Measurements from ENCODE around the gene ZNF526.

The ZNF526 gene

GRCh38 chr19:42270346-42271044 lies 50.4 kb downstream of the ZNF526 start:
- no peak for TF ChIP-seq TEAD4 (IDR thresholded peaks at IDR 0.05)
- no peak for TF ChIP-seq CREB1 (IDR thresholded peaks at IDR 0.05; ENCODE audit: low read depth)
- no peak for TF ChIP-seq TCF12 (IDR thresholded peaks at IDR 0.05; ENCODE audit: low read depth)
- no peak for TF ChIP-seq ZBTB7A (IDR thresholded peaks at IDR 0.05; ENCODE audit: low read depth)
- no peak for TF ChIP-seq TAF1 (IDR thresholded peaks at IDR 0.05; ENCODE audit: low read depth)
- no peak for TF ChIP-seq YY1 (IDR thresholded peaks at IDR 0.05; ENCODE audit: low read depth)
- no peak for TF ChIP-seq MAX (IDR thresholded peaks at IDR 0.05)
- no peak for TF ChIP-seq EGR1 (IDR thresholded peaks at IDR 0.05)
- TF ChIP-seq EP300 (IDR thresholded peaks at IDR 0.05; ENCODE audit: borderline replicate concordance): no peak
- no peak for TF ChIP-seq CEBPB (IDR thresholded peaks at IDR 0.05)
- TF ChIP-seq NFIC (IDR thresholded peaks at IDR 0.05): no peak
- TF ChIP-seq RAD21 (IDR thresholded peaks at IDR 0.05; ENCODE audit: low read depth): no peak
- no peak for TF ChIP-seq REST (IDR thresholded peaks at IDR 0.05; ENCODE audit: low read depth)
- no peak for TF ChIP-seq USF1 (IDR thresholded peaks at IDR 0.05)
- TF ChIP-seq FOXM1 (IDR thresholded peaks at IDR 0.05; ENCODE audit: borderline replicate concordance, low read depth): no peak

- TF ChIP-seq CEBPB (IDR thresholded peaks at IDR 0.05) (no peak), FOXM1 (IDR thresholded peaks at IDR 0.05; ENCODE audit: borderline replicate concordance, low read depth) (no peak), TCF12 (IDR thresholded peaks at IDR 0.05; ENCODE audit: low read depth) (no peak), CREB1 (IDR thresholded peaks at IDR 0.05; ENCODE audit: low read depth) (no peak), EGR1 (IDR thresholded peaks at IDR 0.05) (no peak), REST (IDR thresholded peaks at IDR 0.05; ENCODE audit: low read depth) (no peak), MAX (IDR thresholded peaks at IDR 0.05) (no peak), EP300 (IDR thresholded peaks at IDR 0.05; ENCODE audit: borderline replicate concordance) (no peak), YY1 (IDR thresholded peaks at IDR 0.05; ENCODE audit: low read depth) (no peak), ZBTB7A (IDR thresholded peaks at IDR 0.05; ENCODE audit: low read depth) (no peak), NFIC (IDR thresholded peaks at IDR 0.05) (no peak), RAD21 (IDR thresholded peaks at IDR 0.05; ENCODE audit: low read depth) (no peak), TAF1 (IDR thresholded peaks at IDR 0.05; ENCODE audit: low read depth) (no peak), USF1 (IDR thresholded peaks at IDR 0.05) (no peak), TEAD4 (IDR thresholded peaks at IDR 0.05) (no peak)
Observed at GRCh38 chr19:42271045-42271419, 50.9 kb downstream of the ZNF526 start.

GRCh38 chr19:42271861-42272534 lies 51.9 kb downstream of the ZNF526 start:
- no peak for TF ChIP-seq RAD21 (IDR thresholded peaks at IDR 0.05; ENCODE audit: low read depth)
- no peak for TF ChIP-seq NFIC (IDR thresholded peaks at IDR 0.05)
- TF ChIP-seq TCF12 (IDR thresholded peaks at IDR 0.05; ENCODE audit: low read depth): no peak
- TF ChIP-seq TAF1 (IDR thresholded peaks at IDR 0.05; ENCODE audit: low read depth): no peak
- no peak for TF ChIP-seq ZBTB7A (IDR thresholded peaks at IDR 0.05; ENCODE audit: low read depth)
- no peak for TF ChIP-seq REST (IDR thresholded peaks at IDR 0.05; ENCODE audit: low read depth)
- TF ChIP-seq MAX (IDR thresholded peaks at IDR 0.05): no peak
- no peak for TF ChIP-seq EGR1 (IDR thresholded peaks at IDR 0.05)
- TF ChIP-seq CEBPB (IDR thresholded peaks at IDR 0.05): no peak
- TF ChIP-seq TEAD4 (IDR thresholded peaks at IDR 0.05): no peak
- TF ChIP-seq FOXM1 (IDR thresholded peaks at IDR 0.05; ENCODE audit: borderline replicate concordance, low read depth): no peak
- no peak for TF ChIP-seq CREB1 (IDR thresholded peaks at IDR 0.05; ENCODE audit: low read depth)

Measured in Ishikawa (cell line).